Kidney epithelial cell (primary cell): Measurements from ENCODE around the gene ABLIM2. TPM values are rescaled to one million over a fixed set of nuclear protein-coding genes. Genes with fewer than 3 reads are reported as not detected.

Experiments used
- DNase-seq: peaks from one replicate; pipeline ENCODE4 v3.0.0-alpha.2; 2010; ENCODE audit warnings: low read depth
- H3K27me3 ChIP-seq: 2 replicates; pipeline ENCODE4 v1.6.0; 2011; ENCODE audit warnings: low read length; ENCODE audit not compliant: control insufficient read depth, insufficient read depth
- H3K36me3 ChIP-seq: 2 replicates; pipeline ENCODE4 v1.5.1; 2011; ENCODE audit warnings: low read length; ENCODE audit not compliant: control insufficient read depth, insufficient read depth
- H3K4me3 ChIP-seq: 2 replicates; pipeline ENCODE4 v1.5.1; 2011; ENCODE audit warnings: low read depth, mild to moderate bottlenecking, control low read depth, low read length
- CTCF ChIP-seq: IDR thresholded peaks from 2 replicates; pipeline ENCODE4 v1.5.1; 2011; ENCODE audit warnings: mild to moderate bottlenecking, moderate library complexity, low read length, control low read depth, inconsistent platforms; ENCODE audit not compliant: insufficient read depth, poor library complexity, severe bottlenecking
- total RNA-seq: library from RNA; depleted of rRNA; stranded (reverse); fragments of >200 nt; gene quantifications from 2 replicates; pipeline ENCODE4 v1.2.3, GENCODE V29; 2015

The ABLIM2 gene
- total RNA-seq, 1 donor from 2014 or later: 1.3 TPM

DNA sequence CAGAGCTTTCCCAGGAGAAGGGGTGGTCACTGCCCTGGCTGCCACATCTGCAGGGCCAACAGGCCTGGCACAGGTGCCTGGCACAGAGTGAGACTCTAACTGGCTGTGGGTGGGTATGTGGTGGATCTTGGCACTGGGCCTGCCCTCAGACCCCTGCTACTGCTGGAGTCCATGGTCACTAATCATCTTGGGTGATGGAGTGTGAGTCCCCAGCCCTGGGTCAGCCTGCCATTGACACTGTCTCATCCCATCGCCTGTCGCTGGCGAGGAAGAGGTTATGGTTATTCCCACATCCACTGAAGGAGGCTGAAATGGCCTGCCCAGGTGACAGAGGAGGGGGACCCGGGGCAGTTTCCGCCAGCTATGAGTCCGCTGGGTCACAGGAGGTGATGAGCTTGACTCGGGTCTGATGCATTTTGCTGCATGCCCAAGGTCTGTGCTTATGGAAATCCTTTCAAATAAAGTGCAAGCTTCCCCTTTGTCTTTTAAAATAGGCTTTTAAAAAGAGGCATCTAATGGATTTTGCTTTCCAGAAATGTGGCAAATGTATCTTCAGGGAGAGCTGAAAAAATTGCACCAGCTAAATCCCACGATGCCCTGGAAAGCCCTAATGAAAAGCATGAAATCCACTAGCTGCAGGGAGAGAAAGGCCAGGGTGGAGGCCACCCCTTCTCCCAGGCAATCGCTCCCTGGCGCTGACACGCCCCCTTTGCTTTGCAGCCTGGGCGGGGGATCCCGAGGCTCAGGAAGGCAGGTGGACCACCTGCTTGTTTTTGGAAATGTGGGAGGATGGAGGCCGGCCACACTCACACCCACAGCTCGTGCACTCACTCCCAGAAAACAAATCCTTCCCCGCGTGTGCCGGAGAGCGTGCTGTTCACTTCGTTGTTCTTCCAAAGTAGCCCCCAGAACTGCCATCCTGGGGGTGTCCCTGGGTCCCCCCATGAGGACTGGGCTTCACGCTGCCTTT lies 54.9 kb downstream of the ABLIM2 start:
- no peaks in the 10 kb centered on the region for H3K36me3 ChIP-seq
- TF ChIP-seq CTCF: no peak
- no peak for DNase-seq
- no peak overlapping the region for H3K4me3 ChIP-seq
- peaks cover 13% of the 10 kb centered on the region for H3K27me3 ChIP-seq

DNA sequence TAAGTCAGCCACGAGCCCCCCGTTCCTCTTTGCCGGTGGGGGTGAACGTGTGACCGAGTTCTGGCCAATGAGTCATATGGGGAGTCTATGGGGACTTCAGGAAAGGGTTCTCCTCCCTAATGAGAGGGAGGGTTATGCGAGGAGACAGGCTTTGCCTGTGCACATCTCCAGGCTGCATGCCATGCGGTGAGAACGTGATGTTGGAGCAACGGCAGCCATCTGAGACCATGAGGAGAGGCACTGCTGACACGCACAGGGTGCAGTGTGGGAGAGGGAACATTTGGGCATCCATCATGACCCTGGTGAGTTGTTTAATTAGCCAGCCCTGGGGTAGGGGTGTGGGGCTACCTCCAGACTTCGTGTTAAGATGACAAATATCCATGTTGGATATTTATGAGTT lies 55.8 kb downstream of the ABLIM2 start:
- no peak for TF ChIP-seq CTCF
- H3K36me3 ChIP-seq: no peaks in the 10 kb centered on the region
- H3K27me3 ChIP-seq: peaks cover 13% of the 10 kb centered on the region
- no peak overlapping the region for H3K4me3 ChIP-seq
- DNase-seq: no peak

GRCh38 chr4:8102076-8102355 lies 56.6 kb downstream of the ABLIM2 start:
- H3K36me3 ChIP-seq: no peaks in the 10 kb centered on the region
- no peak for TF ChIP-seq CTCF
- DNase-seq: no peak
- peaks cover 10% of the 10 kb centered on the region for H3K27me3 ChIP-seq
- H3K4me3 ChIP-seq: no peak overlapping the region

DNA sequence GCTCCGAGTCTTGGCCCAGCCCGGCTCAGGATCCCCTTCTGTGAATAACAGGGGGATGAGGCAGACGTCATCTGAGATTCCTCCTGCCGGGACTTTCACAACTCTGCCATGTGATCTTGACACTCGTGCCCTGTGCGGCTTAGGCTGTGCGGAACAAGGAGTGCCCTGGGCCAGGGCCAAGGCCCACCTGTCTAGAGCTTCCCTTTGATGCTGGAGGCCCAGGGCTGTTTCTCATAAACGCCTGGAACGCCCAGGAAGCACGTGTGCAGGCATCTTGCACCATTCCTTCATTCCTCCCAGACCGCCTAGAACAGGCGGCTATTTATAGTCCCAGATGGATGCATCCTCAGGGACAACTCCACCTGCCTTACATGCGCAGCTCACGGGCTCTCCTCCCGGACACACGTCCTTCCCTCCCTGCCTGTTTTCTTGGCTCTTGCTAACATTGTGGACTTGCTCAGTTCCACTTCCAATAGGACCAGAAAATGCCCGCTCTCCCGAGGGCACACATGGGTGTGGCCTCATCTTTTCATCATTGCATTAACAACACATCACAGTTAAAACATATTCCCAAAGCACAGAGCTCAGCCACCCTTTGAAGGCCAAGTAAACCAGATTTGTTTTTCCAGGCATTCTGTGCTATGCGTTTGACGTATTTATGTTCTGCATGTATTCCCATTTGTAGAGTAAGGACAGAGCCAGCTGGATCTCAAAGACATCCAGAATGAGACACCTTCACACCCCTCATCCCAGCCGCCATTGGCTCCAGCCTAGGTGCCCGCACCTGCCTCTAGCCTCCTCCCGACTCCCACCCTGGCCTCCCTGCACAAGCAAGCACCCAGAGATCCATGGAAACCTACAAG lies 57.2 kb downstream of the ABLIM2 start:
- H3K4me3 ChIP-seq: no peak overlapping the region
- DNase-seq: peak; percentile 34
- H3K27me3 ChIP-seq: peaks cover 12% of the 10 kb centered on the region
- TF ChIP-seq CTCF: no peak
- H3K36me3 ChIP-seq: no peaks in the 10 kb centered on the region

DNA sequence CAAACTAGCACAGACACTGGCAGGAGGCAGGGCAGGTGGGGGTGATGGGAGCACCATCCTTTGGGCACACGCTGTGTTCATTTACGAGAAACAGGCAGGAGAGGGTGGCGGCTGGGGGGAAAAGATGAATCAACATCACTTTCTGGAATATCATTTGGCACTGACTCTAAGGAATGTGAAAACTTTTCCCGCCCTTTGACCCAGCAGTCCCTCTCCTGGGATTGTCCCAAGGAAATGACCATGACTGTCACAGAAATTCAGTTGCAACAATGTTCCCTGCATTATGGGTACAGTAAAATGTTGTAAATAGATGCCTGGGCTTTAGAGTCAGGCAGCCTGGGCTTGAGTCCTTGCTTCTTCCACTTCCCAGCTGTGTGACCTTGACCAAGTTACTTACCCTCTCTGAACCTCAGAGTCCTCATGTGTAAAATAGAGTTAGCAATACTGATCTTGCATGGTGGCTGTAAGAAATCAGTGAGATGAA lies 58.6 kb downstream of the ABLIM2 start:
- H3K4me3 ChIP-seq: no peak overlapping the region
- H3K27me3 ChIP-seq: peaks cover 12% of the 10 kb centered on the region
- no peak for DNase-seq
- no peaks in the 10 kb centered on the region for H3K36me3 ChIP-seq
- TF ChIP-seq CTCF: no peak
